H9 (cell line): ENCODE measurements around the gene SDHB. TPM values are rescaled to one million over a fixed set of nuclear protein-coding genes. Genes with fewer than 3 reads are reported as not detected.

Experiments used
- DNase-seq: peaks from one replicate; pipeline ENCODE4 v3.0.0-alpha.2; 2017
- H2AFZ ChIP-seq: one replicate; pipeline ENCODE4 v1.6.1; 2013; ENCODE audit warnings: mild to moderate bottlenecking, low read length, control low read depth, moderate library complexity
- H2AK5ac ChIP-seq: 2 replicates; pipeline ENCODE4 v1.6.1; 2013; ENCODE audit warnings: low read length, control low read depth, mixed read lengths; ENCODE audit not compliant: insufficient read length
- H2BK120ac ChIP-seq: one replicate; pipeline ENCODE4 v1.6.1; 2013; ENCODE audit warnings: low read depth, mild to moderate bottlenecking, low read length, control low read depth, inconsistent platforms; ENCODE audit not compliant: poor library complexity, severe bottlenecking
- H2BK12ac ChIP-seq: 2 replicates; pipeline ENCODE4 v1.6.1; 2013; ENCODE audit warnings: low read length, control low read depth, mixed read lengths, low read depth; ENCODE audit not compliant: insufficient read length
- H2BK15ac ChIP-seq: 2 replicates; pipeline ENCODE4 v1.6.1; 2013; ENCODE audit warnings: low read depth, low read length, control low read depth
- H2BK20ac ChIP-seq: one replicate; pipeline ENCODE4 v1.6.1; 2013; ENCODE audit warnings: low read depth, mild to moderate bottlenecking, low read length, control low read depth, inconsistent platforms; ENCODE audit not compliant: poor library complexity, severe bottlenecking
- H2BK5ac ChIP-seq: 2 replicates; pipeline ENCODE4 v1.6.1; 2013; ENCODE audit warnings: low read length, control low read depth, mixed read lengths; ENCODE audit not compliant: insufficient read length
- H3K14ac ChIP-seq: 2 replicates; pipeline ENCODE4 v1.6.1; 2013; ENCODE audit warnings: low read length, control low read depth; ENCODE audit not compliant: insufficient read depth
- H3K18ac ChIP-seq: 2 replicates; pipeline ENCODE4 v1.6.1; 2013; ENCODE audit warnings: low read depth, mild to moderate bottlenecking, mixed read lengths, low read length, control low read depth; ENCODE audit not compliant: insufficient read length
- H3K23ac ChIP-seq: 2 replicates; pipeline ENCODE4 v1.6.1; 2013; ENCODE audit warnings: low read length, control low read depth, mixed read lengths, low read depth; ENCODE audit not compliant: insufficient read length
- H3K23me2 ChIP-seq: 2 replicates; pipeline ENCODE4 v1.6.1; 2013; ENCODE audit warnings: low read depth, mild to moderate bottlenecking, mixed read lengths, low read length, control low read depth; ENCODE audit not compliant: insufficient read length, poor library complexity, severe bottlenecking
- H3K27ac ChIP-seq: 2 replicates; pipeline ENCODE4 v1.5.1; 2013; ENCODE audit warnings: low read length, control low read depth, mixed read lengths, low read depth; ENCODE audit not compliant: insufficient read length
- H3K27me3 ChIP-seq: 2 replicates; pipeline ENCODE4 v1.6.1; 2013; ENCODE audit warnings: low read length, control low read depth, inconsistent platforms; ENCODE audit not compliant: insufficient read depth
- H3K4ac ChIP-seq: 2 replicates; pipeline ENCODE4 v1.6.1; 2013; ENCODE audit warnings: low read depth, mild to moderate bottlenecking, control low read depth, inconsistent platforms, low read length, moderate library complexity
- H3K4me1 ChIP-seq: 2 replicates; pipeline ENCODE4 v1.6.1; 2013; ENCODE audit warnings: low read length, control low read depth, inconsistent platforms; ENCODE audit not compliant: insufficient read depth
- H3K4me2 ChIP-seq: 2 replicates; pipeline ENCODE4 v1.6.1; 2013; ENCODE audit warnings: low read length, control low read depth, mixed read lengths; ENCODE audit not compliant: insufficient read length, insufficient read depth
- H3K56ac ChIP-seq: 2 replicates; pipeline ENCODE4 v1.6.1; 2013; ENCODE audit warnings: low read depth, mild to moderate bottlenecking, mixed read lengths, low read length, control low read depth; ENCODE audit not compliant: insufficient read length
- H3K79me1 ChIP-seq: 2 replicates; pipeline ENCODE4 v1.6.1; 2013; ENCODE audit warnings: low read depth, mild to moderate bottlenecking, moderate library complexity, low read length, control low read depth, inconsistent platforms; ENCODE audit not compliant: insufficient read depth, poor library complexity, severe bottlenecking
- H3K79me2 ChIP-seq: 2 replicates; pipeline ENCODE4 v1.6.1; 2013; ENCODE audit warnings: low read length, control low read depth, inconsistent platforms; ENCODE audit not compliant: insufficient read depth
- H3K9ac ChIP-seq: 2 replicates; pipeline ENCODE4 v1.6.1; 2013; ENCODE audit warnings: low read length, control low read depth, mixed read lengths; ENCODE audit not compliant: insufficient read length; ENCODE audit errors: extremely low read depth
- H3K9me3 ChIP-seq: one replicate; pipeline ENCODE4 v1.6.1; 2013; ENCODE audit warnings: low read depth, low read length, inconsistent platforms; ENCODE audit not compliant: control insufficient read depth
- H3T11ph ChIP-seq: one replicate; pipeline ENCODE4 v1.6.1; 2013; ENCODE audit warnings: mild to moderate bottlenecking, low read length, control low read depth, inconsistent platforms
- H4K20me1 ChIP-seq: one replicate; pipeline ENCODE4 v1.6.1; 2013; ENCODE audit not compliant: control insufficient read depth, insufficient read length, insufficient read depth
- H4K5ac ChIP-seq: 2 replicates; pipeline ENCODE4 v1.6.1; 2013; ENCODE audit warnings: low read depth, mild to moderate bottlenecking, mixed read lengths, low read length, control low read depth; ENCODE audit not compliant: insufficient read length
- H4K8ac ChIP-seq: replicated peaks from 2 replicates; pipeline ENCODE4 v1.6.1; 2013; ENCODE audit warnings: low read length, control low read depth, mixed read lengths, low read depth; ENCODE audit not compliant: insufficient read length
- H4K91ac ChIP-seq: 2 replicates; pipeline ENCODE4 v1.6.1; 2013; ENCODE audit warnings: low read depth, mild to moderate bottlenecking, moderate library complexity, mixed read lengths, low read length, control low read depth; ENCODE audit not compliant: insufficient read length
- H3K27ac Mint-ChIP-seq, 3 experiments: 2 replicates in 2 of 3; 3 replicates in 1 of 3; pipeline ENCODE4 v1.8.0; 2020 to 2021; ENCODE audit warnings: mixed read lengths in 3 of 3, mild to moderate bottlenecking in 1 of 3, moderate library complexity in 1 of 3
- H3K27me3 Mint-ChIP-seq: 2 replicates; pipeline ENCODE4 v1.8.0; 2021; ENCODE audit warnings: low read depth, mild to moderate bottlenecking, moderate library complexity, mixed read lengths
- H3K36me3 Mint-ChIP-seq, 3 experiments: 2 replicates in 2 of 3; 3 replicates in 1 of 3; pipeline ENCODE4 v1.8.0; 2020 to 2021; ENCODE audit warnings: low read depth in 3 of 3, mixed read lengths in 3 of 3; ENCODE audit not compliant: insufficient read depth in 1 of 3
- H3K4me1 Mint-ChIP-seq, 2 experiments: 2 replicates each; pipeline ENCODE4 v1.8.0; 2020; ENCODE audit warnings: mixed read lengths in 2 of 2
- H3K4me3 Mint-ChIP-seq, 2 experiments: 2 replicates in 1 of 2; 3 replicates in 1 of 2; pipeline ENCODE4 v1.8.0; 2020 to 2021; ENCODE audit warnings: mild to moderate bottlenecking in 2 of 2, mixed read lengths in 2 of 2, moderate library complexity in 1 of 2
- H3K9me3 Mint-ChIP-seq, 2 experiments: 2 replicates in 1 of 2; 3 replicates in 1 of 2; pipeline ENCODE4 v1.8.0; 2020; ENCODE audit warnings: mild to moderate bottlenecking in 2 of 2, mixed read lengths in 2 of 2, moderate library complexity in 1 of 2
- CTCF ChIP-seq: fragments of 200-600 bp; sonication (generic); conservative IDR thresholded peaks from 3 replicates; pipeline ENCODE4 v1.8.0; 2021; ENCODE audit warnings: antibody characterized with exemption, mild to moderate bottlenecking
- WGBS: extraction: QIAGEN DNeasy Blood & Tissue Kit; methylation state at CpG from one replicate; pipeline ENCODE4 v1.1.7; 2013; ENCODE audit warnings: missing lambda C conversion rate, low lambda C conversion rate, mixed read lengths; ENCODE audit not compliant: insufficient read length; ENCODE audit errors: extremely low coverage; 5-methylcytosine and 5-hydroxymethylcytosine counted together
- total RNA-seq: library from RNA; stranded (reverse); gene quantifications from 2 replicates; pipeline ENCODE4 v1.2.1, GENCODE V29; 2021

SDHB gene
- total RNA-seq, 1 experiment from 2014 or later, result 77.5 TPM

DNA sequence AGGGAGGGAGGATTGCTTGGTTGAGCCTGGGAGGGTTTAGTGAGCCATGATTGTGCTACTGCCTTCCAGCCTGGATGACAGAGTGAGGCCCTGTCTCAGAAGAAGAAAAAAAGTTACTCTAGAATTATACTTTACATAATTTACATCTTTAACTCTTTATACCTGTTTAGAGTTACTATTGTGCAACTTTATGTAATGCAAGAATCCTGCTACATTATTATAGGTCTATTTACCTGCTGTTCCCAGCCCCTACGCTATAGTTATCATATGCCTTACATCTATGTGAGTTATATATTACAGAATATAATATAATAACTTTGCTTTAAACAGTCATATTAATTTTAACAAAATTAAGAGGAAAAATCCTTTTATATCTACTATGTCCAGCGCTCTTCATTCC, 14.3 kb downstream of the SDHB start:
- no peak overlapping the region for H3K56ac ChIP-seq
- no peak overlapping the region for H2BK120ac ChIP-seq
- Mint-ChIP-seq H3K36me3 (peaks cover 10 to 57% (median 37%) of the 10 kb centered on the region in 3 experiments; a peak in 6 of 7 replicates), H3K27ac (no peak overlapping the region), H3K9me3 (no peaks in the 10 kb centered on the region), H3K4me3 (no peak overlapping the region), H3K4me1 (peaks cover 0 to 4% of the 10 kb centered on the region in 2 experiments; a peak in 2 of 4 replicates), H3K27me3 (no peaks in the 10 kb centered on the region)
- WGBS, result no CpG with 5 or more reads among the region's 2 CpGs
- no peak overlapping the region for H3K4ac ChIP-seq
- H3K9ac ChIP-seq, result no peak overlapping the region
- no peak overlapping the region for H3K18ac ChIP-seq
- no peak overlapping the region for H3K14ac ChIP-seq
- H2BK20ac ChIP-seq, result no peak overlapping the region
- no peaks in the 10 kb centered on the region for H3K23me2 ChIP-seq
- H2AK5ac ChIP-seq, result no peak overlapping the region
- no peak overlapping the region for H4K91ac ChIP-seq
- H3K79me1 ChIP-seq, result no peaks in the 10 kb centered on the region
- no peak overlapping the region for H3K27ac ChIP-seq
- H2BK5ac ChIP-seq, result no peak overlapping the region
- no peak overlapping the region for H3K23ac ChIP-seq
- H3T11ph ChIP-seq, result no peak overlapping the region
- H3K79me2 ChIP-seq, result no peaks in the 10 kb centered on the region
- no peaks in the 10 kb centered on the region for H3K27me3 ChIP-seq
- no peak for TF ChIP-seq CTCF
- no peak overlapping the region for H4K5ac ChIP-seq
- no peak overlapping the region for H2BK12ac ChIP-seq
- no peak overlapping the region for H2AFZ ChIP-seq
- H2BK15ac ChIP-seq, result no peak overlapping the region
- H4K8ac ChIP-seq, result no peak overlapping the region
- no peaks in the 10 kb centered on the region for H3K4me1 ChIP-seq
- DNase-seq, result no peak
- no peaks in the 10 kb centered on the region for H3K9me3 ChIP-seq
- H4K20me1 ChIP-seq, result no peaks in the 10 kb centered on the region
- no peak overlapping the region for H3K4me2 ChIP-seq
